GM10266 (cell line): ENCODE results near the gene SKIL.
"Not testable (repeated sequence)": the region's sequence is repeated elsewhere in the genome, so short reads cannot be mapped to it uniquely, and the experiment has no call there.

Experiments used
- DNase-seq: peaks from one replicate; pipeline ENCODE4 v3.0.0; 2012; ENCODE audit errors: extremely low spot score
- TF ChIP-seq, protein P1 (sequence below): IDR thresholded peaks from 2 replicates; pipeline ENCODE4 v1.5.1; 2012; ENCODE audit warnings: mild to moderate bottlenecking, low read depth; ENCODE audit not compliant: control insufficient read depth, insufficient read depth; ENCODE audit errors: missing control alignments

SKIL gene

GRCh38 chr3:170323331-170323730 lies 34.2 kb upstream of the SKIL start:
- DNase-seq, result no peak
- TF ChIP-seq, protein P1, sequence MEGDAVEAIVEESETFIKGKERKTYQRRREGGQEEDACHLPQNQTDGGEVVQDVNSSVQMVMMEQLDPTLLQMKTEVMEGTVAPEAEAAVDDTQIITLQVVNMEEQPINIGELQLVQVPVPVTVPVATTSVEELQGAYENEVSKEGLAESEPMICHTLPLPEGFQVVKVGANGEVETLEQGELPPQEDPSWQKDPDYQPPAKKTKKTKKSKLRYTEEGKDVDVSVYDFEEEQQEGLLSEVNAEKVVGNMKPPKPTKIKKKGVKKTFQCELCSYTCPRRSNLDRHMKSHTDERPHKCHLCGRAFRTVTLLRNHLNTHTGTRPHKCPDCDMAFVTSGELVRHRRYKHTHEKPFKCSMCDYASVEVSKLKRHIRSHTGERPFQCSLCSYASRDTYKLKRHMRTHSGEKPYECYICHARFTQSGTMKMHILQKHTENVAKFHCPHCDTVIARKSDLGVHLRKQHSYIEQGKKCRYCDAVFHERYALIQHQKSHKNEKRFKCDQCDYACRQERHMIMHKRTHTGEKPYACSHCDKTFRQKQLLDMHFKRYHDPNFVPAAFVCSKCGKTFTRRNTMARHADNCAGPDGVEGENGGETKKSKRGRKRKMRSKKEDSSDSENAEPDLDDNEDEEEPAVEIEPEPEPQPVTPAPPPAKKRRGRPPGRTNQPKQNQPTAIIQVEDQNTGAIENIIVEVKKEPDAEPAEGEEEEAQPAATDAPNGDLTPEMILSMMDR, result no peak

DNA sequence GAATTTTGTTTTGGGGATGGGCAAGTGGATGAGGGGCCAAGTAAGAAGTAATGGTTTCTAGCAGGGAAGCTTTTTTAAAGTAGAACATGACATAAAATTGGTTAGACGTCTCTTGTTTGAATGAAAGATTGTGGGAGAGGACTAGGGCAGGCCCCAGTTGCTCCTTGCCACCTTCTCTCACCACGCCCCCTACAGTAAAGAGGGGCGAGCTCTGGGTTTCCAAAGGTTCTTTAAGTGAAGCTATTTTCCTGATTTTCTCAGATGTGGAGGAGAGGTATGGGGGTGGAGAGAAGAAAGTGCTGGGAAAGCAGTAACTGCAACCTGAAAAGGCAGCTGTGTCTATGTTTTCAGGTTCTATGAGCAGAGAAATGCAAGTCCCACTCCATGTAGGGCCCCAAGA lies 32.6 kb upstream of the SKIL start:
- TF ChIP-seq, protein P1, result no peak
- no peak for DNase-seq

DNA sequence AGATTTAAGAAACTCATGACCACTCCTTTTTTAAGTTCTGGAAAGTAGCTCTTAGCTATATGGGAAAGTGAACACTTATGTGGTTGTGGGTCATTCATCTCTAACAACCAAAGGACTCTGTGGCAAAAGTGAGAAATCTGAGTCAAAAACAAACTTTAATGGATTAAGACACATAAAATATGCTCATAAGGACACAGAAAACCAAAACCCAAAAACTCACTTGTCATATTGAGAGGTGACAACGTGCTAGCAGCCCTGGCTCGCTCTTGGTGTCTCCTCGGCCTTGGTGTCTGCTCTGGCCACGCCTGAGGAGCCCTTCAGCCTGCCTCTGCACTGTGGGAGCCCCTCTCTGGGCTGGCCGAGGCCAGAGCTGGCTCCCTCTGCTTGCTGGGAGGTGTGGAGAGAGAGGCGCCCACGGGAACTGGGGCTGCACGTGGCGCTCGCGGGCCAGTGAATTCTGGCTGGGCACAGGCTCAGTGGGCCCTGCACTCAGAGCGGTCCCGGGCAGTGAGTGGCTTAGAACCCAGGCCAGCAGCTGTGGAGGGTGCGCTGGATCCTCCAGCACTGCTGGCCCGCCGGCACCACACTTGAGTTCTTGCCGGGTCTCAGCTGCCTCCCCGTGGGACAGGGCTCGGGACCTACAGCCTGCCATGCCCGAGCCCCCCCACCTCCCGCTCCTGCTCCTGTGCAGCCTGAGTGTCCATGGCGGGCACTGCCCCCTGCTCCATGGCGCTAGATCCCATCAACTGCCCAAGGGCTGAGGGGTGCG lies 30.3 kb upstream of the SKIL start:
- DNase-seq, result no peak
- TF ChIP-seq, protein P1, result no peak

GRCh38 chr3:170327868-170328548 lies 29.5 kb upstream of the SKIL start:
- not testable (repeated sequence) for DNase-seq

- DNase-seq, result no peak
- TF ChIP-seq, protein P1, result no peak
Observed at GRCh38 chr3:170330366-170330765, 27.1 kb upstream of the SKIL start.

- TF ChIP-seq, protein P1, result no peak
- no peak for DNase-seq
Observed at GRCh38 chr3:170331143-170331542, 26.4 kb upstream of the SKIL start.

DNA sequence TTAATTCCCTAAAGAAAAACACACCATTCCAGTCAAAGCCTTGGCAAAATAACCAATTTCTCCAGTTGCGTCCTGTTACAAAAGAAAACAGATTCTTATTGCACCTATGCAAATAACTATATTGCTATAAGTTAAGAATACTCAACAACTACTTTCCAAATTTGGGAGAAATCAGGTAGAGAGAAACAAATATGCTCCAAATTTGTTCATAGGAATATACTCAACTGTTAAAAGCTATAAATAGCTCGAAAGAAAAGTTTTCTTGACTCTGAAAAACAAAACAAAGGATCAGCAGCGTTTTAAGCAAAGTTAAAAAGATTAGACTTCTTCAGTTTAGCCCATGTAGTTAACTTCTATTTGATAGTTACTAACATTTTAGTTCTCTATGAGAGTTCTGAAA lies 20.1 kb upstream of the SKIL start:
- no peak for DNase-seq
- TF ChIP-seq, protein P1, result no peak
